ENCODE measurements around the gene MAP2K4.

MAP2K4 gene

GRCh38 chr17:12116143-12116542 is 95.5 kb downstream of the MAP2K4 start:
- Histone ChIP-seq H3K4me2 (ENCODE audit: low read length) (no peak overlapping the region), H3K36me3 (ENCODE audit: control insufficient read depth, low read length) (peaks cover 46% of the 10 kb centered on the region), H4K20me1 (ENCODE audit: control insufficient read depth, insufficient read depth, low read depth, low read length) (no peaks in the 10 kb centered on the region), H3K4me3 (ENCODE audit: low read length) (no peak overlapping the region), H3K9me2 (replicated peaks; ENCODE audit: control insufficient read depth, low read length) (no peaks in the 10 kb centered on the region), H3K4me1 (ENCODE audit: control insufficient read depth, low read length) (no peaks in the 10 kb centered on the region), H3K9me3 (ENCODE audit: control insufficient read depth, insufficient read depth, low read length) (no peaks in the 10 kb centered on the region), H3F3A (ENCODE audit: control insufficient read depth, insufficient read depth) (no peaks in the 10 kb centered on the region), H3K79me2 (ENCODE audit: control insufficient read depth, low read length) (no peaks in the 10 kb centered on the region), H3K27me3 (ENCODE audit: control insufficient read depth, low read length) (no peaks in the 10 kb centered on the region), H3K27ac (ENCODE audit: low read depth, low read length) (no peak overlapping the region)
- TF ChIP-seq EZH2phosphoT487 (IDR thresholded peaks at IDR 0.05; ENCODE audit: borderline replicate concordance, low read length): no peak
- TF ChIP-seq CTCF (IDR thresholded peaks at IDR 0.05; ENCODE audit: low read depth, low read length, poor library complexity, severe bottlenecking): no peak

GRCh38 chr17:12118617-12119016 is 97.9 kb downstream of the MAP2K4 start:
- Histone ChIP-seq H3K4me1 (ENCODE audit: control insufficient read depth, low read length) (no peaks in the 10 kb centered on the region), H4K20me1 (ENCODE audit: control insufficient read depth, insufficient read depth, low read depth, low read length) (no peaks in the 10 kb centered on the region), H3K27ac (ENCODE audit: low read depth, low read length) (no peak overlapping the region), H3K9me2 (replicated peaks; ENCODE audit: control insufficient read depth, low read length) (no peaks in the 10 kb centered on the region), H3K4me2 (ENCODE audit: low read length) (no peak overlapping the region), H3F3A (ENCODE audit: control insufficient read depth, insufficient read depth) (no peaks in the 10 kb centered on the region), H3K9me3 (ENCODE audit: control insufficient read depth, insufficient read depth, low read length) (no peaks in the 10 kb centered on the region), H3K79me2 (ENCODE audit: control insufficient read depth, low read length) (no peaks in the 10 kb centered on the region), H3K36me3 (ENCODE audit: control insufficient read depth, low read length) (peaks cover 29% of the 10 kb centered on the region), H3K27me3 (ENCODE audit: control insufficient read depth, low read length) (no peaks in the 10 kb centered on the region), H3K4me3 (ENCODE audit: low read length) (no peak overlapping the region)
- TF ChIP-seq EZH2phosphoT487 (IDR thresholded peaks at IDR 0.05; ENCODE audit: borderline replicate concordance, low read length) (no peak), CTCF (IDR thresholded peaks at IDR 0.05; ENCODE audit: low read depth, low read length, poor library complexity, severe bottlenecking) (no peak)

GRCh38 chr17:12122075-12122474 is 101.4 kb downstream of the MAP2K4 start:
- Histone ChIP-seq H3K4me2 (ENCODE audit: low read length) (no peak overlapping the region), H3K36me3 (ENCODE audit: control insufficient read depth, low read length) (peaks cover 17% of the 10 kb centered on the region)

More at GRCh38 chr17:12122075-12122474, 101.4 kb downstream of the MAP2K4 start:
- TF ChIP-seq CTCF (IDR thresholded peaks at IDR 0.05; ENCODE audit: low read depth, low read length, poor library complexity, severe bottlenecking) (no peak), EZH2phosphoT487 (IDR thresholded peaks at IDR 0.05; ENCODE audit: borderline replicate concordance, low read length) (no peak)
- Histone ChIP-seq H3K27ac (ENCODE audit: low read depth, low read length) (no peak overlapping the region), H4K20me1 (ENCODE audit: control insufficient read depth, insufficient read depth, low read depth, low read length) (no peaks in the 10 kb centered on the region), H3K4me3 (ENCODE audit: low read length) (no peak overlapping the region), H3K9me3 (ENCODE audit: control insufficient read depth, insufficient read depth, low read length) (no peaks in the 10 kb centered on the region), H3K79me2 (ENCODE audit: control insufficient read depth, low read length) (no peaks in the 10 kb centered on the region), H3K27me3 (ENCODE audit: control insufficient read depth, low read length) (no peaks in the 10 kb centered on the region), H3F3A (ENCODE audit: control insufficient read depth, insufficient read depth) (no peaks in the 10 kb centered on the region), H3K9me2 (replicated peaks; ENCODE audit: control insufficient read depth, low read length) (no peaks in the 10 kb centered on the region), H3K4me1 (ENCODE audit: control insufficient read depth, low read length) (no peaks in the 10 kb centered on the region)
